ENCODE data around the gene LGI4.

- TF ChIP-seq CTCF (conservative IDR thresholded peaks at IDR 0.05 in 1 of 2, IDR thresholded peaks at IDR 0.05 in 1 of 2; ENCODE audit: extremely low read depth in 1 of 2, insufficient read depth in 1 of 2, low read depth in 1 of 2, low read length in 2 of 2), result no peak
- no peak for TF ChIP-seq EZH2 (IDR thresholded peaks at IDR 0.05; ENCODE audit: borderline replicate concordance, low read length)
Measured at GRCh38 chr19:35122687-35123551, 11.9 kb downstream of the LGI4 start.
